ENCODE data around the gene SERPINE1. TPM values are rescaled to one million over a fixed set of nuclear protein-coding genes. Genes with fewer than 3 reads are reported as not detected.

Gene SERPINE1
- polyA plus RNA-seq, 1 donor, result 5.6 TPM

DNA sequence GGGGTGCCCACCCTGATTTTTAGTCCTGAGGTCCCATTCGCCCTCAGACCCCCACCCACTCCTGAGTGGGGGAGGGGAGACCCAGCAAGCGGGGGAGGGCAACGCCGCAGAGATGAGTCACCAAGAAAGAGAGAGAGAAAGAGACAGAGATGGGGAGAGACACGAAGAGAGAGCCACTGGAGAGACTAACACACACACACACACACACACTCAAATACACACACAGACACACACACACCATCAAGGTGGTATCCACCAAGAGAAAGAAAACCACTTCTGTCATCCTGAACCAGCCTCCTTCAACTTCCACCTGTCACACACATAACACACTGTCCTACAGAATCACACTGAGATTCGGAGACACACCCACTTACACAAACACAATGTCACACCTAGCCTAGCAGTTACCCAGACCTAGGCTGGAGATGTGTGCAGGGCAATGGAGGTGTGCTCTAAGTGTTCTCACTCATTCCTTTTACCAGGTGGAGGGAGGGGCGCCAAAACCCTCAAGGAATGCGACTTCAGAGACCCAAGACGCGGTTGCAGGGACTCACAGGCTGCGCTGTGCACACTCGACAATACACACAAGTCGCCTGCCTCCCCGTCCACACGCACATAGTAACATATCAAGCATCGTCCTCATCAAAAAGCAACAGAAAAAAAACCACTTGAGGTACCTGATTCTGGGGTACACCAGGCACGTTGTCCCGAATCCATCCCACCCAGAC lies 42.4 kb downstream of the SERPINE1 start:
- DNase-seq (ENCODE audit: low read depth), result no peak

DNA sequence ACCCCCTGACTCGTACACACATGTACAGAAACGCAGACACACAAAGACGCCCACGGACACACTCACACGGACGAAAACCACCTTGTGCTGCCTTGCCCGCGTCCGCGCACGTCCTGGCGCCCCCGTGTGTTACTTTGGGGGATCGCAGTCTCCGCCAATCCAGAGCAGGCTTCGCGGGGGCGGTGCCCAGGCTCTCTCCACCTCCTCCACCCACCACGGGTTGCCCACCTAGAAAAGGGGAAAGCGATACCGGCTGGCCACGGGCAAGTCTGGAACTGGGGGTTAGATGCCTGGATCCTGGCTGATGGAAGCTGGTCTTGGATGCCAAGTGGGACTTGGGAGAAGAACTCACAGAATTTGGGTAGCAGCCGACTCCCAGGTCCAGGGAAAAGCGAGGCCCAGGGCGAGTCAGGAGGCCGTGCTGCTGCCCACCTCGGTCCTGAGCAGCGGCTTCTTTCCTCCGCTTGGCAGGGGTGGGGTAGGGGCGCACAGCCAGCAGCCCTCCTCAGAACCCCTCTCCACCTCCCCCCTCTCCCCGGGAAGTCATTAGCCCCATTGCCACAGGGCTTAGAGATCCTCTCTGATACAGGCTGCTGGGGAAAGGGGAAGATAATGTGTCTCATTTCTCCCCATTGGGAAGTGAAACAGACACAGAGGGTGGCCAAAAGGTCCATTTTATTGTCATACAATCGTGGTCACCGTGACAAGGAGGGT lies 43.1 kb downstream of the SERPINE1 start:
- DNase-seq (ENCODE audit: low read depth), result no peak

DNA sequence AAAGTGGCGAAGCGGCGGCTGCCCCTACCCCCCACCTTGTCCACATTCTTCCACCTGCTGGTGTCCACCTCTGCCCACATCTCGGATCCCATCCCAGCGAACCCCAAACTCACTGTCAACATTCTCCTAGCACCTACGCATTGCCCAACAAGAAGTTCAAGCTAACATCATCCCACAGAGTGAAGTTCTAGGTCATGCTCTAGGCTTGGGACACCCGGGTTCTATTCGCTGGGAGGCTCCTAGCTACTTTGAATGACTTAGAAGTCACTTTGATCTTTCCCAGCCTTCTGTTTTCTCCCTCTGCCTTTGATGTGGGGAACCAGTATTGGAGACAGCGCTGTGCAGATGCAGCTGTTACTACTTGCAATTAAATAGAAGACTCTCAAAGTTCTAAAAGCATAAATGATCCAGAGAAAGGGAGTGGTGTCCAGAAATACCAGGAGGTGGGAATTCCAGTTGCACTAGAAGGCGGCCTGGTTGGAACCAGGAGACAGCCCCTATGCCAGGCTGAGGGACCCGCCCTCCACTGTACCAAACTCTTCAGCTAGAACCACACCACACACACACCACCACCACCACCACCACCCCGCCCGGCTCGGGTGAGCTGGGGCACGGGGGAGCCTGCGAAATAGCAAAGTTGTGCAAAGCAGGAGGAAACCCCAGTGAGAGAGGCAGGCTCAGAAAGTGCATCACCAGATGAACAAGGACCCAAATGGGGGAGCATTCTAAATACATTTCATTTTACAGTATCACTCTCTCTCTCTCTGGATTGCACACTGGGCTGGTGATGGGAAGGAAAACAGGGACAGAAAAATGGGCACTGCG lies 43.9 kb downstream of the SERPINE1 start:
- DNase-seq (ENCODE audit: low read depth), result no peak

DNA sequence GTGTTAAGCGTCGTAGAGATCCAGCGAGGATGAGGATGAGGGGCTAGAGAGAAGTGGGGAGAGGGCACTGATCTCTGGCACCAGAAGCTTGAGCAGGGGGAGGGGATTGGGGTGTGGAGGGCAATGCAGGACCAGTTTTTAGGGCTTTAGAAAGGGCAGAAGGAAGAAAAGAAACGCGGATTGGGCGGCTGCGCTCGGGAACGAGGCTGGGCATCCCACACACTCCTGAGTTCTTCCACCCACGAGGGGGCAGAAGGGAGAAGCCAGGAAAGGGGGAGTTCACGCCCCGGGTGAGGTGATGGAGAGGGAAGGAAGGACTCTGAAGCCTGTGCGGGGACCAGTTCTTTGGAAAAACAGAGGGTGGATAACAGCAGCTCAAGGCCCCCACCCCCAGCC lies 44.5 kb downstream of the SERPINE1 start:
- no peak for DNase-seq (ENCODE audit: low read depth)

DNA sequence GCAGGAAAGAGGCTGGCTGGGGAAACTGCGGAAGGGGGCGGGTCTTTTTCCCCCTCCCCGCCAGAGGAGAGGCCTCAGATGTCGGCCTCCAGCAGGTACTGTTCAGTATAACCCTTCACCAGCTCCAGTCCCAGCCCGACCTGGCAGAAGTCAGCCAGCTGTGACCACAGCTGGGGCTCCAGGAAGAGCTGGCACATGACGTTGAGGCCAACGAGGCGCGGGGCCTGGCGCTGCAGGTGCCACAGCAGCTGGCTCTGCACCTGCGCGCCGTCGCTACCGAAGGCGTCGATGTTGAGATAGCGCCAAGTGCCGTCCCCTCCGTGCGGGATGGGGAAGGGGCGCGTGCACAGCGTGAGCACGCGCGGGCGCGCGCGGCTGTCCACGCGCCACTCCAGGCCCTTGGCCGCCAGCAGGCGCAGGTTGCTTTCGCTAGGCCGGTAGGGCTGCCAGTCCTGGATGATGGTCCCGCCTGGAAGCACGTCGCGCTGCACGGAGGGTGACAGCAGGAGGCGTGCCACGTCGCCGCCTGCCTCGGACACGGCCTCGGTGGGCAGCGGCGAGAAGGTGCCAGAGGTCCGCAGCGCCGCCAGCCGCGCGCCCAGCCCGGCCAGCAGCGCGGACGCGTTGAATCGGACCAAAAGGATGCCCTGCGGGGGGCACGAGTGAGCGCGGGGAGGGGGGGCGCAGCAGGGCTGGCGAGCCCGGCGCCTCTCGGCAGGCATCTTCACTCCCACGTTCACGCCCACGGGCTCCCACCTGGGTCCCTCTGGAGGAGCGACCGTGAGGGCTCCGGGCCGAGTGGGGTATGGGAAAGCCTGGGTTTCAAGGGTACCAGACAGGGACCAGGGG lies 45.3 kb downstream of the SERPINE1 start:
- DNase-seq (ENCODE audit: low read depth), result no peak

DNA sequence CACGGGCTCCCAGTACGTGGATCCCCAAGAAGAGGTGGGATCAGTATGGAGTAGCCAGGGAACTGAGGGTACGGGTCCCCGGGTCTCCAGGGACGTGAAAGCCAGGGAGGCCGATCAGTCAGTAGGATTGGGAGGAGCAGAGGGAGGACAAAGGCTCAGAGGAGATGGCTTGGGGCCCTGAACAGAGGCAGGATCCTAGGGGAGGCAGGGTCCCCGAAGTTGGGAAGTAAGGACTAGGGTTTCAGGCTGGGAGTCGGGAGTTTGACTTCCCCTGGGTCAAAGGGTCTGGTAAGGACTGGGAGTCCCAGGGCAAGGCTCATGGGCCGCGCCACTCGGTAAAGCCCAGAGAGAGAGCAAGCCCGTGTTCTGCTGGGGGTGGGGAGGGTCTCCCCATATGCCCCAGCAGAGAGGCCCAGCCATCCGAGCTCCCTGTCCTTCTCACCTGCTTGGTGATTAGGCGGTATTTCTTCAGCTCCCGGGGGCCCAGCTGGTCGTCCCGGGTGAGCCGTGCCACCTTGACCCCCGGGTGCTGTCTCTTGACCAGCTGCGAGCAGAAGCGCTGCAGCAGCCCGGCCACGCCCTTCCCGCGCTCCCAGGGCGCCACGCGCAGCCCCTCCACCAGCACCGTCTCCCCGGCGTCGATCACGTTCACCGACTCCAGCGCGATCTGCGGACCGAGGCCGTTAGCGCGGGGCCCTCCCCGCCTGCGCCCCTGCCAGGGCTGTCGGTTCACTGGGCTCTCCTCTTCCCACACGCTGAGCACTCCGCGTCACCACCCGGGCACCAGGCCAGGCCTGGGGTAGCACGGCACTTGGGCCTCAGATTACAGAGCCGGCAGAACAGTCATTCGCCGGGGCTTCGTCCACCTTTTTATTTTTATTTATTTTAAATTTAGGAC lies 46.2 kb downstream of the SERPINE1 start:
- DNase-seq (ENCODE audit: low read depth), result no peak

DNA sequence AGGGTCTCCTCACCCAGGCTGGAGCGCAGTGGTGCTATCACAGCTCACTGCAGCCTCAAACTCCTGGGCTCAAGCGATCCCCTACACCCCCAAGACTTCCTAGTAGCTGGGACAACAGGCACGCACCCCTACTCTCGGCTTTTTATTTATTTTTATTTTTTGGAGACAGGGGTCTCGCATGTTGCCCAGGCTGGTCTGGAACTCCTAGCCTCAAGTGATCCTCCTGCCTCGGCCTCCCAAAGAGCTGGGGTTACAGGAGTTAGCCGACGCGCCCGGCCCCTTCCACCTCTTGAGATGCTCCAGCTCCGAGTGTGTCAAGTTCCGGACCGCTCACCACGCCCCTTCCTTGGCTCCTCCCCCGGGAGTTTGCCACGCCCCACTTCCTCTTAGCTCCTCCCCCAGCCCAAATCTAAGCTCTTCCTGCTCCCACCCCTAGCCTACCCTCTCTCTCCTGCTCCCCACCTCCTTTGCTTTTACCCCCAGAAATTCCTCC lies 46.9 kb downstream of the SERPINE1 start:
- no peak for DNase-seq (ENCODE audit: low read depth)

DNA sequence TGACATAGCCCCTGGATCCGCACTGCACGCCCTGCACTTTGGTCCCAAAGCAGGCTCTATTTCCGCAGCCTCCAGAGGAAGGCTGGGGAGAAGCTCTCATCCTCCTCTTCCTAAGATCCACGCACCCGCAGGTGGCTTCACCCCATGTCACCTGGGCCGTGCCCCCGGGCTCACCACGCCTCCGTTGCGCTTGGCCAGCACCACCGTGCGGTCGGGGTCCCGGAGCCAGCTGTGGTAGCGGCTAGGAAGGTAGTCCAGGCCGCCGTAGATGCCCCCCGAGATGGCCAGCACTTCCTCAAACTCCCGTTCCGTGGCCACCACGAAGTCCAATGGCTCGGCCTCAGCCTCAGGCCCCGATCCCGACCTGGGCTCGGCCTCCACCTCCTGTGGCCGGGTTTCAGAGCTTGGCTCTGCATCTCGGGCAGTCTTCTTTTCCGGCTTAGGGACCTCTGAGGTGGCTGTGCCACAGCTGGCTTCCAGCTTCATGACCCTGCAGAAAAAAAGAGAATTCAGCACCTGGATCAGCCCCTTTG lies 47.5 kb downstream of the SERPINE1 start:
- DNase-seq (ENCODE audit: low read depth), result no peak

DNA sequence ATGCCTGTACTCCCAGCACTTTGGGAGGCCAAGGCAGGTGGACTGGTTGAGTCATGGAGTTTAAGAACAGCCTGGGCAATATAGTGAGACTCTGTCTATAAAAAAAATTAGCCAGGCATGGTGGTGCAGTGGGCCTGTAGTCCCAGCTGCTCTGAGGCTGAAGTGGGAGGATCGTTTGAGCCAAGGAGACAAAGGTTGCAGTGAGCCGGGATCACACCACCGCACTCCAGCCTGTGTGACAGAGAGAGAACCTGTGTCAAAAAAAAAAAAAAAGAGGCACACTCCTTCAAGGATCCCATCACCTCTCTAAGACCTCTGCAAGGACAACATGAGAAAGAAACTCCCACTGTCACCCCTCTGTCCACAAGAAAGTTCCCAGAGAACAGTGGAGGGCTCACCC lies 48.8 kb downstream of the SERPINE1 start:
- DNase-seq (ENCODE audit: low read depth), result no peak

DNA sequence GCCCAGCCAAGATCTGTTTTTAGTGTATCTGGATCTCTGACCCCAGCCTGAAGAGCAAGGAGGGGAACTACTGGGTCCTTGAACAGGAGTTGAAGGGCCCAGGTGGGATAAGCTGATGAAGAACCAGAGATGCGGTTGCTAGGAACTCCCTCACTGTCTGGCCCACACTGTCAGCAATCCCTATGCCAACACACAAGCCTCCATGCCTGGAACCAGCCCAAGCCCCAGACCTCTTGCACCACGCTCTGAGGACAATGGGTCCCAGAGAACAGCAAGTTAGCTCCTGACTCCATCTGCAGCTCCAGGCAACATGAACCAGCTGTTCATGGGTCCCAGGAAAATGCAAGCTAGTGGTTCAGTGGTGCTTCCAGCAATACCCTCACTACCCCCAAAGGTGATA lies 50.7 kb downstream of the SERPINE1 start:
- no peak for DNase-seq (ENCODE audit: low read depth)

DNA sequence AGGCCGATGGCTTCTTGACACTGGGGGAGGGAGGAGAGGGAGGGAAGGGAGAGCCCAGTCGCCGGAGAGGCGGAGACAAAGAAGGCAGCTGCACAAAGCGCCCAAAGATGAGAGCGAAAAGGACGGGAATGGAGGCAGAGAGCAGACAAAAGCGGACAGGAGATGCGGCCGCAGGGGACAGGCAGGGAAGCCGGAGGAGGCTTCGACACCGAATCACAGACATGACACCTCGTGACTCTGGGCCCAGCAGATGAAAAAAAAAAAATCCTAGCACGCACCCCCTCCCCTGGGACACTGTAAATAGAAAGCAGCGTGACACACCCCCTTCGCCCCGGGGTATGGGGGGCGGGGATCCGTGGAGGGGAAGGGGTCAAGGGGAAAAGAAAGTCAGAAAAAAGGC lies 52.2 kb downstream of the SERPINE1 start:
- no peak for DNase-seq (ENCODE audit: low read depth)

DNA sequence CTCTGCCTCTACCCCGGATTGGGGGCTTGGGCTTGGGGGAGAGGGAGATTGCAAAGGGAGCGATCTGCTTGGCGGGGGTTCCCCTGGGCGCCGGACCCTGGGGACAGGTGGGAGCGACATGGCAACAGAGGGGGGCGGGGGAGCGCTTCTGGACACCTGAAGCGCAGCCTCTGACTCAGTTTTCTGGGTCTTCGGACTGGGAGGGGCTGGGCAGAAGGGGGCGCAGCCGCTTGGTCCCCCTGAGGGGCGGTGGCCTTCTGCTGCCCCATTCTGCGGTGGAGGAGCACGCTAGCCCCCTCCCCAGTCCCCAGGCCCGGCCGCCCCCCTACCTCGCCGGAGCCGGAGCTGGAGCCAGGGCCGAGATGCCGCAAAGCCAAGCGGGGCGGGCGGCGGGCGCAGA lies 52.8 kb downstream of the SERPINE1 start:
- no peak for DNase-seq (ENCODE audit: low read depth)

DNA sequence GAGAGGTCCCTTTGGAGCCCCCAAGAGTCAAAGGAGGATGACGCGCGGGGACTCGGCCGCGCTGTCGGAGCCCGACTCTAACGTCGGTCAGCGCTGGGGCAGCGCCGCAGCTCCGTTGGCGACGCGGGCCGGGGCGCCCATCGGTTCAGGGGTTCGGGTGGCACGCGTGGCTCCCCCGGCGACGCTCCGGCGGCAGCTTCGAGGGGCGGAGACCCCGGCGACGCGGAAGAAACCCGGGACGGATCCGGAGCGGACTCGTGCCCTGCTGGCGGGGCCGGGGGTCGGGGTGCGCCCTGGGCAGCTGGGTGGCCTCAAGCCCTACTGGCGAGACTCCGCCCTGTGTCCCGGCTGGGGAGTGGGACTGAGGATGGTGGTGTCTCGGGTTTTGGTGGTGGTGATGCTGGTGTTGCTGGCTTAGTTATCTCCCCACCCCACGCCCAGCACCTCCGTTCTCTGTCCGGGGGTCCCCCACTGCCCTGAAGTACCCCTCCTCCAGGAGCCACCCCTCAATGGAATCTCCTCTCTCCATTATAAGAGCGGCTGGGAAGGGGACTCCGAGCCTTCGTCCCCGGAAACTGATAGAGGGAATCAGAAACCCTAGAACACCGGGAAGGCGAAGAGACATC lies 53.3 kb downstream of the SERPINE1 start, which contains the start of gene NAT16:
Gene NAT16 (minus strand): TSS at position 164 of the 626 bp plus-strand sequence. CDS start 5,486 bp downstream, outside the sequence.
- DNase-seq (ENCODE audit: low read depth), result no peak

DNA sequence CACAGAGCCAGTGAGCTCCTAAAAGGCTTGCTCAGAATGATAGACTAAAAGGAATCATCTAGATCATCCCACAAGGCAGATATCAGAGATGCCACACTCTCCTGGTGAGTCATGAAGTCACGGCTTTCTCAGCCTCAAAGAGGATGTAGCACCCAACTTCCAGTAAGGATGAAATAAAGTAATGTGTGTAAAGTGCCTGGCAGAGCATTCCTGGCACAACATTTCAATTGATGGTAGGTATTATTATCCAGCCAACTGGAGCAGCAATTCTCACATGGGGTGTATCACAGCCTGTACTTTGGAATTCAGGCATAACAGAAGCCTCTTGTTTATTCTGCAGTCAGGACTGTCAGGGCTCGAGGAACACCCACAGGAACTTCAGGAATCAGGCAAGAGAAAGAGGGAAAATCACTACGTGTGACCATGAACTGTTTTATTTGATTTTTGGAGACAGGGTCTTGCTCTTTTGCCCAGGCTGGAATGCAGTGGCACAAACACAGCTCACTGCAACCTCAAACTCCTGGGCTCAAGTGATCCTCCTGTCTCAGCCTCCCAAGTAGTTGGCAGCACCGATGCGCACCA lies 58.4 kb downstream of the SERPINE1 start:
- DNase-seq (ENCODE audit: low read depth), result no peak

DNA sequence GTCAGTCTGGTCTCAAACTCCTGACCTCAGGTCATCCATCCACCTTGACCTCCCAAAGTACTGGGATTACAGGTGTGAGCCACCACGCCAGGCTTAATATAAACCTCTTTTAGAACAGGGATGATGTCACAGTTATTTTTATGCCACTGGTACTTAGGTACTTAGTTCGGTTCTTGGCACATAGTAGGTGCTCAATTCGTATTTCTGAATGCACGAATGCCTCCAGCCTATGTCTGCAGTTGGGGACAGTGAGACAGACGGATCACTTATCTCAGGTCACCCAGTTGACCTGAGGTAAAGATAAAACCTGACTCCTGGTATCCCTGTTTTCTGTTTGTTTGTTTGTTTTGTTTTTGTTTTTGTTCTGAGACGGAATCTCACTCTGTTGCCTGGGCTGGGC lies 59.3 kb downstream of the SERPINE1 start:
- no peak for DNase-seq (ENCODE audit: low read depth)

DNA sequence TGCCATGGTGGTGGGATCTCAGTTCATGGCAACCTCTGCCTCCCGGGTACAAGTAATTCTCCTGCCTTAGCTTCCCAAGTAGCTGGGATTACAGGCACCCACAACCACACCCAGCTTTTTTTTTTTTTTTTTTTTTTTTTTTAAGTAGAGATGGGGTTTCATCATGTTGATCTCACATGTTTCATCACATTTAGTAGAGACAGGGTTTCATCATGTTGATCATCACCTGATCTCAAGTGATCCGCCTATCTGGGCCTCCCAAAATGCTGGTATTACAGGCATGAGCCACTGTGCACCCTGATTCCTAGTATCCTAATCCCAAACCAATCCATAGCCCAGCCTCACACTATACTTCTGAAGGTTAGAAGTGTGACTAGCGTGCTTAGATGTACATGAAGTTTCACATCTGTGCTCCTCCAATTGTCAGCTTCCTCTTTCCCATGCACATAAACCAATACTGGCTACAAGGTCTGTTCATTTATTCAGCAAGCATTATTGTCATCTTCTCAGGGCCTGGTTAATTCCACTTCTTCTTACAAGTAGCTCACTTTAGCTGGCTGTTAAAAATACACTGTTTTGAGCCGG lies 60.0 kb downstream of the SERPINE1 start:
- no peak for DNase-seq (ENCODE audit: low read depth)
